ENCODE data around the gene CNTNAP4. TPM values are rescaled to one million over a fixed set of nuclear protein-coding genes. Genes with fewer than 3 reads are reported as not detected.
A peak's percentile ranks its signal among the peaks of the same experiment; 100 is the strongest.

Gene CNTNAP4
- total RNA-seq, 1 experiment from 2014 or later, result 2.1 TPM

DNA sequence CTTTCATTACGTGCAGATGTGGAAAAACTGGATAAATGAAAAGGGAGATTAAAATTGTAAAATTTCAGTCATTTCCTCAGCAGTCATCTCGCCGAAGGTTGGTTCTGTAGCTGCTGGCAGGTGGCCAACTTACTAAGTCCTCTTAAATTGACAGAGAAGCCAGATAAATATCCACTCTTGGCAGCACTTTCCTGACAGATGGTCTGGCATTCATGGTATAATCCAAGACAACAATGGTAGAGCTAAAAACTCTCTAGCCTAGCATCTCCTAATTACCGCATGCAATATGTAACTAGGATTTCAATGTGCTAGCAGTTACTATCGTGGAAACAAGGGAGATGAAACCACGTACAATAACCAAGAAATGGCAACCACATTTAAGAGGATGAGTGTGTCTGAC, 306.3 kb downstream of the CNTNAP4 start:
- DNase-seq (ENCODE audit: low spot score), result peak; percentile 16

DNA sequence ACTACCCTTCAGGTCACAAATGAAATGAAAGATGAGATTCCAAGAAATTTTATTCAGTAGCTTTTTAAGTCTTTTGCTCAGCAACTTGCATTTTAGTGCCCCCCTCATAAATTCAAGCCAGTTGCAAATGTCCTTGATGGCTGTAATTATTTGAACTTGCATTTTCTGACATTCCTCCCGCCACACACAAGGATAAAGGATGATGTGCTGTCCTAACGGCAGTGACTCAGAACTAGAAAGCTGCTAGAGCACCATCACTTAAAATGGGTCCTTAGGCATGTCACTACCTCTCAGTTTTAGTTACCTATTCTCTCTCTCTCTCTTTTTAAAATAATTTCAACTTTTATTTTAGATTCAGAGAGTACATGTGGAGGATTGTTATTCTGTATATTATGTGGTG, 306.7 kb downstream of the CNTNAP4 start:
- no peak for DNase-seq (ENCODE audit: low spot score)

DNA sequence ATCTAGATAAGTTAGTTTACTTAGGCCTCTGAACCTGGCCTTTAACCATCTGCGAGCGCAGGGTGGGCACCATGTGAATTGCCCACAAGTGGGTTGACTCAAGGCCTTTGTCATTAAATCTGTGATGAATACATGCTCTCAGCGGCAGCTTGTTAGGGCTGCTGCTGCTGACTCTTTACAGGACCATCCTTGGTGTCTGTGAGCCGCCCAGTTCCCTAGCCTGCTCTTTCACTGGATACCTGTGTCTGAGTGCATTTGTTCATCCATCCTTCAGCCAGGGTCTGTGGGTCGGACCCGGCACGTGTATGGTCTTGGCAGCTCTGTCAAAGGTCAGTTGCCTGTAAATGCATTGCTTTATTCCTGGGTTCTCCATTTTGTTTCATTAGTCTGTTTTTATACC, 321.3 kb downstream of the CNTNAP4 start:
- DNase-seq (ENCODE audit: low spot score), result no peak

DNA sequence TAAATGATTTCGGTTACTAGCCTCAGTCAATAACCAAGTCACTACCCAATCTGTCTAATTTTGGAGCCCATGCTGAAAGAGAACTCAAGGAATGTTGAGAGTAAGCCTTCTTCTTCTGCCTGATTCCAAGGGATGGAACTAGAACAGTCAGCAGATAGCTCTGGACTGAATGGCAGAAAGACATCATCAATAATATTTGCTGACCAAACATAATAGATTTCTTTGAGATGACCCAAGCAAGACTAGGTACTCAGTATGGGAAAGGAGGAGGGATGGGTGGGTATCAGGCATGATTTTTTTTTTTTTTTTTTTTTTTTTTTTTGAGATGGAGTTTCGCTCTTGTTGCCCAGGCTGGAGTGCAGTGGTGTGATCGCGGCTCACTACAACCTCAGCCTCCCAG, 330.1 kb downstream of the CNTNAP4 start:
- DNase-seq (ENCODE audit: low spot score), result no peak

Measured in H4 (cell line).